Heart left ventricle (tissue), 13 donors: ENCODE data around the gene RNF208.

Experiments
- POLR2A ChIP-seq, 2 donors: fragments of 450-650 bp; IDR thresholded peaks; one replicate each; pipeline ENCODE4 v1.6.1; 2017; ENCODE audit warnings: antibody characterized with exemption in 2 of 2, mild to moderate bottlenecking in 2 of 2, moderate library complexity in 2 of 2
- TF ChIP-seq, protein P1 (sequence below), 12 donors: fragments of 200-600 bp; sonication (generic) in 4 of 12; IDR thresholded peaks; one replicate each; pipeline versions ENCODE4 v1.5.0 to v1.8.0; 2018 to 2022; ENCODE audit warnings: antibody characterized with exemption in 12 of 12, mild to moderate bottlenecking in 5 of 12
- donor health status: ischemic (EF 13 %, LVEDD 7.1; RV severe dilation, severe dysfunction).
- donor health status: DM: no; HTN: yes; CAD: no.
- donor health status: DM: no; HTN: no; CAD: no.
- donor health status: ischemic (EF 25% LVEDD 6.9; RV normal size, moderate dysfunction).
- donor health status: ischemic (EF 25% LVEDD 5.7; RV mildly dilated, moderate dysfunction).
- donor health status: ischemic (EF 35%, LVEDD 5.7; RV mildly dilated, moderate dysfunction).
- donor health status: nonischemic (EF 11% LVEDD 7.7; RV severe dilation, severe dysfunction).
- donor health status: DM: yes; HTN: yes; CAD: no.
- donor health status: PGD.
- donor health status: ischemic (EF 29% LVEDD 5.4; RV normal size, mild dysfunction).
- donor health status: nonischemic (EF 23%, LVEDD 6.1; RV moderate dilation, normal function).

DNA sequence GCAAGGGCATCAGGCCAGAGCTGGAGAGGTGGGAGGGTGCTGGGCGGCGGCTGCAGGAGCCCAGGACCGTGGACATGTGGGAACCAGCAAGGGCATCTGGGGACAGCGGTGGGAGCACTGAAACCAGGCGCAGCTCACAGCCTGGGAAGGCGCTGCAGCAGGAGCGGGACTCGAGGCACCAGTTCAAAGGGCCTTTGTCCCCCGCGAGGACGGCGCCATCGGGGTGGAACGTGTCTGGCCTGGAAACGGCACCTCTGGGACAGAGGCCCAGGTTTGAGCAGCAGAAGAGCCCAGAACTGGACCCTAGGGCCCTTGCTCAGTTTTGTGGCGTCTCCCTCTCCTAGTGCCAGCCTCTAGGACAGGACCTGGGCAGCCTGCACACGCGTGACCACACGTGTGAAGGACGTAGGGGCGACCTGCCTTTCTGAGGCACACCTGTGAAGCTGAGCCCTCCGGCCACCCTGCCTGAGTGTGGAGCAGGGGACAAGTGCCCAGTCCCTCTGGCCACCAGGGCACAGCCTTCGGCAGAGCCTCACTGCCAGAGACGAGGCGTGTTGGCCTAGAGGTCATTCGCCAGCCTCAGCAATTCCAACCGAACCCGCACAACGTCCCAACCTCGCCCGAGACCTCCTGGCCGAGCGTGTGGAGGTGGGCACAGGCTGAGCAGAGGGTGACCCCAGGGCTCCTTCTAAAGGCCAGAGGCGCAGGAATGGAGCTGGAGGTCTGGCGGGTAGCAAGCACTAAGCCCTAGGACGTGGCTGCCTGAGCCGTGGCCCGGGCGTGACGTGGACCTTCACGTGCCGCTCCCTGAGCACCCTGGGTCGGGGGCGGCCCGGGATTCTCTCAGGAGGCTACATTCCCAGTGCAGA, 48.0 kb downstream of the RNF208 start:
- TF ChIP-seq, protein P1, sequence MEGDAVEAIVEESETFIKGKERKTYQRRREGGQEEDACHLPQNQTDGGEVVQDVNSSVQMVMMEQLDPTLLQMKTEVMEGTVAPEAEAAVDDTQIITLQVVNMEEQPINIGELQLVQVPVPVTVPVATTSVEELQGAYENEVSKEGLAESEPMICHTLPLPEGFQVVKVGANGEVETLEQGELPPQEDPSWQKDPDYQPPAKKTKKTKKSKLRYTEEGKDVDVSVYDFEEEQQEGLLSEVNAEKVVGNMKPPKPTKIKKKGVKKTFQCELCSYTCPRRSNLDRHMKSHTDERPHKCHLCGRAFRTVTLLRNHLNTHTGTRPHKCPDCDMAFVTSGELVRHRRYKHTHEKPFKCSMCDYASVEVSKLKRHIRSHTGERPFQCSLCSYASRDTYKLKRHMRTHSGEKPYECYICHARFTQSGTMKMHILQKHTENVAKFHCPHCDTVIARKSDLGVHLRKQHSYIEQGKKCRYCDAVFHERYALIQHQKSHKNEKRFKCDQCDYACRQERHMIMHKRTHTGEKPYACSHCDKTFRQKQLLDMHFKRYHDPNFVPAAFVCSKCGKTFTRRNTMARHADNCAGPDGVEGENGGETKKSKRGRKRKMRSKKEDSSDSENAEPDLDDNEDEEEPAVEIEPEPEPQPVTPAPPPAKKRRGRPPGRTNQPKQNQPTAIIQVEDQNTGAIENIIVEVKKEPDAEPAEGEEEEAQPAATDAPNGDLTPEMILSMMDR (IDR thresholded peaks at IDR 0.05), result no peak
- no peak for TF ChIP-seq POLR2A (IDR thresholded peaks at IDR 0.05)
